Vagina (tissue), 2 donors: ENCODE results near the gene CASKIN1. TPM values are rescaled to one million over a fixed set of nuclear protein-coding genes. Genes with fewer than 3 reads are reported as not detected.
"Not testable (repeated sequence)": the region's sequence is repeated elsewhere in the genome, so short reads cannot be mapped to it uniquely, and the experiment has no call there.

Experiments used
- DNase-seq, 2 donors: peaks; one replicate each; pipeline ENCODE4 v3.0.0-alpha.2; 2017; ENCODE audit errors: extremely low spot score in 2 of 2
- H3K27ac ChIP-seq: fragments of 200-600 bp; sonication (generic); one replicate; pipeline ENCODE4 v1.5.1; 2019
- H3K27me3 ChIP-seq: fragments of 200-600 bp; sonication (generic); one replicate; pipeline ENCODE4 v1.5.1; 2019
- H3K36me3 ChIP-seq, 2 donors: fragments of 200-600 bp; sonication (generic); one replicate each; pipeline ENCODE4 v1.5.1; 2017 to 2019
- H3K4me1 ChIP-seq: fragments of 200-600 bp; sonication (generic); one replicate; pipeline ENCODE4 v1.5.1; 2019
- H3K4me3 ChIP-seq, 2 donors: fragments of 200-600 bp; sonication (generic); 1 replicate in 1 of 2; 2 replicates in 1 of 2; pipeline ENCODE4 v1.5.1; 2016 to 2019
- H3K9me3 ChIP-seq: fragments of 200-600 bp; sonication (generic); one replicate; pipeline ENCODE4 v1.5.1; 2019
- CTCF ChIP-seq, 3 experiments: fragments of 450-650 bp in 2 of 3; fragments of 200-600 bp in 1 of 3; sonication (generic) in 1 of 3; IDR thresholded peaks; one replicate each; pipeline ENCODE4 v1.5.1; 2017 to 2019; ENCODE audit warnings: antibody characterized with exemption in 3 of 3, mild to moderate bottlenecking in 2 of 3, moderate library complexity in 2 of 3
- POLR2A ChIP-seq, 2 donors: fragments of 450-650 bp; IDR thresholded peaks; one replicate each; pipeline ENCODE4 v1.6.1; 2017; ENCODE audit warnings: antibody characterized with exemption in 2 of 2, mild to moderate bottlenecking in 2 of 2, moderate library complexity in 2 of 2
- POLR2AphosphoS5 ChIP-seq, 2 donors: sonication (generic); formaldehyde crosslinking; IDR thresholded peaks; one replicate each; pipeline ENCODE4 v1.9.0; 2017; ENCODE audit warnings: antibody characterized with exemption in 2 of 2, mild to moderate bottlenecking in 2 of 2, low read depth in 1 of 2; ENCODE audit not compliant: insufficient read depth in 1 of 2
- intact Hi-C: fragments of 100-400 bp; cut with DNase I; formaldehyde crosslinking; loops from one replicate; pipeline ENCODE4 v1.15.1; 2023
- total RNA-seq: library from RNA; depleted of rRNA; stranded (reverse); fragments of >200 nt; gene quantifications from one replicate; pipeline ENCODE4 v1.2.3, GENCODE V29; 2016

Gene CASKIN1
- total RNA-seq, 1 donor from 2014 or later, result 0.25 TPM

DNA sequence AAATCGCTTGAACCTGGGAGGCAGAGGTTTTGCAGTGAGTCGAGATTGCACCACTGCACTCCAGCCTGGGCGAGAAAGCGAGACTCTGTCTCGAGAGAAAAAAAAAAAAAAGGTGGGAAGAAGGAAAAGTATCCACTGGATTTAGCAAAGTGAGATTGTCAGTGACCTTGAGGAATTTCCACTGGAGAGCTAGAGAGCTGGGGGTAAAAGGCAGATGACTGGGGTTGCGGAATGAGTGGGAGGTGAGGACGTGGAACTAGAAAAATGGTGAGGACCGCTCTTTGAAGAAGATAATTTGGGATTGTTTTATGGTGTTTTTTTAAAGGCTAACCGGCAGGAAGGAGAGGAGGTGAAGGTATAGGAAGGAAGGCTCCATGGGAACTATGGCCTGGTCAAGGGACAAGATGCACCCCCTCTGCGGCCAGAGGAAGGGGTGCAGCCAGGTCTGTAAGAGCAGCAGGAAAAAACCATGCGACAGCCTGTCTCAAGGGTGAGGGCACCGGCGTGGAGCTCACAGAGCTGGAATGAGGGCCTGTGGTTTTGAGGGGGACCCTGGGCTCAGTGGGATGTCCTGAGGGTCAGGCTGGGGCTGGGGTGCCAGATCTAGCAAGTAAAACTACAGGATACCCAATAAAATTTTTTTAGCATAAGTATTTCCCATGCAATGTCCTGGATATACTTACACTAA lies 8.2 kb upstream of the CASKIN1 start:
- Histone ChIP-seq H3K4me1 (peaks cover 19% of the 10 kb centered on the region), H3K27ac (peak overlapping the region; percentile 91), H3K9me3 (no peaks in the 10 kb centered on the region), H3K36me3 (peaks cover 0 to 18% of the 10 kb centered on the region in 2 donors), H3K4me3 (peak overlapping the region; percentile 54 to 85), H3K27me3 (no peaks in the 10 kb centered on the region)
- TF ChIP-seq CTCF (IDR thresholded peaks at IDR 0.05), result no peak
- no peak for TF ChIP-seq POLR2AphosphoS5 (IDR thresholded peaks at IDR 0.05; ENCODE audit: insufficient read depth in 1 of 2, low read depth in 1 of 2)
- TF ChIP-seq POLR2A (IDR thresholded peaks at IDR 0.05), result no peak
- DNase-seq, result no peak
- intact Hi-C loops, result no loop called here

DNA sequence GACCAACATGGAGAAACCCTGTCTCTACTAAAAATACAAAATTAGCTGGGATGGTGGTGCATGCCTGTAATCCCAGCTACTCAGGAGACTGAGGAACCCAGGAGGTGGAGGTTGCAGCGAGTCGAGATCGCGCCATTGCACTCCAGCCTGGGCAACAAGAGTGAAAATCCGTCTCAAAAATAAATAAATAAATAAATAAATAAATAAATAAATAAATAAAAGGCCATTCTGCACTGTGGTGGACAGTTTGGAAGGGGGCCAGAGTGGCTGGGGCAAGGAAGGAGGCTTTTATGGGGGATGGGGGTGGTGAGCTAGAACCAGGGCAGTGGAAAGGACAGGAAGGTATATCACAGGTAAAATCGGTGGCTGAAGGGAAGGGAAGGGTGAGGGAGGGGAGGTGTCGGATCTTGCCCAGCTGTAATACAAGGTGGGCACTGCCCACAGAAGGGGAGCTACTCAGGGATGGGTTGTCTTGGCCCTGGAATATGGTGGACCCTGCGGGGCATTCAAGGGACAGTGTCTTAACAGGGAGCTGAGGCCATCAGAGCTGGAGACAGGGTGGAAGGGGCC lies 6.8 kb upstream of the CASKIN1 start:
- intact Hi-C loops, H3K27me3 ChIP-seq: not testable (repeated sequence)

GRCh38 chr16:2200313-2200712 lies 3.9 kb upstream of the CASKIN1 start:
- no peak for DNase-seq
- Histone ChIP-seq H3K9me3 (no peaks in the 10 kb centered on the region), H3K4me3 (no peak overlapping the region), H3K36me3 (no peaks in the 10 kb centered on the region), H3K27me3 (peaks cover 8% of the 10 kb centered on the region), H3K27ac (no peak overlapping the region), H3K4me1 (peaks cover 13% of the 10 kb centered on the region)
- TF ChIP-seq POLR2AphosphoS5 (IDR thresholded peaks at IDR 0.05; ENCODE audit: insufficient read depth in 1 of 2, low read depth in 1 of 2) (no peak), POLR2A (IDR thresholded peaks at IDR 0.05) (no peak)
- intact Hi-C loops, result no loop called here

More for the DNA sequence above, 6.8 kb upstream of the CASKIN1 start:
- peaks cover 19% of the 10 kb centered on the region for H3K4me1 ChIP-seq
- H3K36me3 ChIP-seq, H3K9me3 ChIP-seq, H3K27ac ChIP-seq, DNase-seq, H3K4me3 ChIP-seq: not testable (repeated sequence)

- DNase-seq, result no peak
- H3K27ac ChIP-seq, result no peak overlapping the region
- TF ChIP-seq POLR2AphosphoS5 (IDR thresholded peaks at IDR 0.05; ENCODE audit: insufficient read depth in 1 of 2, low read depth in 1 of 2), result no peak
- no peak for TF ChIP-seq POLR2A (IDR thresholded peaks at IDR 0.05)
- TF ChIP-seq CTCF (IDR thresholded peaks at IDR 0.05), result no peak
- H3K4me3 ChIP-seq, result no peak overlapping the region
- H3K36me3 ChIP-seq, result no peaks in the 10 kb centered on the region
- H3K4me1 ChIP-seq, result peaks cover 15% of the 10 kb centered on the region
- H3K27me3 ChIP-seq, result peaks cover 11% of the 10 kb centered on the region
- H3K9me3 ChIP-seq, result no peaks in the 10 kb centered on the region
- intact Hi-C loops, result no loop called here
Observed at GRCh38 chr16:2199621-2200139, 3.3 kb upstream of the CASKIN1 start.

GRCh38 chr16:2199095-2199494 lies 2.7 kb upstream of the CASKIN1 start:
- no peak for DNase-seq
- Histone ChIP-seq H3K4me1 (peaks cover 18% of the 10 kb centered on the region), H3K4me3 (no peak overlapping the region), H3K27me3 (peaks cover 11% of the 10 kb centered on the region), H3K27ac (no peak overlapping the region), H3K36me3 (no peaks in the 10 kb centered on the region), H3K9me3 (no peaks in the 10 kb centered on the region)
- TF ChIP-seq CTCF (IDR thresholded peaks at IDR 0.05) (no peak), POLR2AphosphoS5 (IDR thresholded peaks at IDR 0.05; ENCODE audit: insufficient read depth in 1 of 2, low read depth in 1 of 2) (no peak), POLR2A (IDR thresholded peaks at IDR 0.05) (no peak)
- intact Hi-C loops, result no loop called here

DNA sequence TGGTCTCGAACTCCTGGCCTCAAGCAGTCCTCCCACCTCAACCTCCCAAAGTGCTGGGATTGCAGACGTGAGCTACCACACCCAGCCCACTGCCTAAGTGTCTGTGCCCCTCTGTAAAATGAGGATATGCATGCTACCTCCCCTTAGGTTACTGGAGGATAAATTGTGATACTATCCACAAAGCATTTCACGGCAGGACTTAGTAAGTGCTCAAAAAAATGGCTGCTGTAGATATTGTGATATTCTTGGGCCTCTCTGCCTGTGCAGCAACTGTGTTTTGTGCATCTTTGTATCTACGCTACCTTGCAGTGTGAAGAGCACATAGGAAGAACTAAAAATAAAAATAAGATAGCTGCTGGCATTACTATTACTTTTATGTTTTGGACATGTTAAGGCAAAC lies 1.9 kb upstream of the CASKIN1 start:
- Histone ChIP-seq H3K27ac (no peak overlapping the region), H3K4me1 (peaks cover 18% of the 10 kb centered on the region), H3K9me3 (no peaks in the 10 kb centered on the region), H3K36me3 (no peaks in the 10 kb centered on the region), H3K4me3 (no peak overlapping the region), H3K27me3 (peaks cover 11% of the 10 kb centered on the region)
- DNase-seq, result no peak
- intact Hi-C loops, result no loop called here
- TF ChIP-seq POLR2AphosphoS5 (IDR thresholded peaks at IDR 0.05; ENCODE audit: insufficient read depth in 1 of 2, low read depth in 1 of 2) (no peak), CTCF (IDR thresholded peaks at IDR 0.05) (no peak), POLR2A (IDR thresholded peaks at IDR 0.05) (no peak)
